GM21526 (cell line): ENCODE data around the gene RBBP4.
A peak's percentile ranks its signal among the peaks of the same experiment; 100 is the strongest.
"Not testable (repeated sequence)": the region's sequence is repeated elsewhere in the genome, so short reads cannot be mapped to it uniquely, and the experiment has no call there.

ENCODE experiments used
- ATAC-seq: cut with Tn5 transposase; IDR thresholded peaks from one replicate; pipeline ENCODE4 v1.9.1; 2021; ENCODE audit warnings: moderate library complexity; ENCODE audit not compliant: unreplicated experiment, low FRiP score

RBBP4 gene

DNA sequence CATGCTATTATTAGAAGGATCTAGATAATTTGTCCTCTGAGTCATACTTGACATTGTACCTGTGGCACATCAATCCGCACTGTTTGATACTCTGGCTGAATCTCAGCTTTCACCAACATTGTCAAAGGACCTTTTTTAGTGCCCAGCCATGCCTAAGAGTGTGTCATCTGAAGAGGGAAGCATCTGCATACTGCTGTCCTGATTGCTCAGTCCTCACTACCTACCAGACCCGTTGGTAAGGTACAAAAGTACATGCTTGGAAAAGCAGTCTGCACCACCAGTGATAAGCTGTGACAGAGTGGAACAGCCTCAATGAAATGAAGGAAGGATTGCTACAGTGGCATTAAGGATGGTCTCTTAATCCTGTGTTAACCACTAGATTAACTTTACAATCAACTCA is 34.5 kb downstream of the RBBP4 start:
- ATAC-seq: no peak

DNA sequence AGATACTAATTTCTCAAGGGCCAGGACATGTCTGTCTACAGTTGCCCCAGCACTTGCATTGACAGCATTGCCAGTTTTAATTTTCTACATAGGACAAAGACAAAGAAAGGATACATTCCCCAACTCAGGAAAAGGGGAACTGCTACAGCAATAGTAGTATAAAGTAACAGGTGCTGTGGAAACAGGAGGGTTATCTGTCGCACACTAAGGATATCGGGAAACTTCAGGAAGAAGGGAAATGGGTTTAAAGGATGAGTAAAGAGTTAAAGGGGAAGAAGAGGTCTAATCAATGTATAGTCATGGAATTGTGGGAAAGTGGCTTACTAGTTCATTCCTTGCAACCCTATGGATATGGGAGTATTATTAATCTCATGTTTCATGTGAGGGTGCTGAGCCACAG is 35.4 kb downstream of the RBBP4 start:
- ATAC-seq: no peak

- no peak for ATAC-seq
These were observed 42.6 kb downstream of the RBBP4 start for GRCh38 chr1:32693455-32694174.

DNA sequence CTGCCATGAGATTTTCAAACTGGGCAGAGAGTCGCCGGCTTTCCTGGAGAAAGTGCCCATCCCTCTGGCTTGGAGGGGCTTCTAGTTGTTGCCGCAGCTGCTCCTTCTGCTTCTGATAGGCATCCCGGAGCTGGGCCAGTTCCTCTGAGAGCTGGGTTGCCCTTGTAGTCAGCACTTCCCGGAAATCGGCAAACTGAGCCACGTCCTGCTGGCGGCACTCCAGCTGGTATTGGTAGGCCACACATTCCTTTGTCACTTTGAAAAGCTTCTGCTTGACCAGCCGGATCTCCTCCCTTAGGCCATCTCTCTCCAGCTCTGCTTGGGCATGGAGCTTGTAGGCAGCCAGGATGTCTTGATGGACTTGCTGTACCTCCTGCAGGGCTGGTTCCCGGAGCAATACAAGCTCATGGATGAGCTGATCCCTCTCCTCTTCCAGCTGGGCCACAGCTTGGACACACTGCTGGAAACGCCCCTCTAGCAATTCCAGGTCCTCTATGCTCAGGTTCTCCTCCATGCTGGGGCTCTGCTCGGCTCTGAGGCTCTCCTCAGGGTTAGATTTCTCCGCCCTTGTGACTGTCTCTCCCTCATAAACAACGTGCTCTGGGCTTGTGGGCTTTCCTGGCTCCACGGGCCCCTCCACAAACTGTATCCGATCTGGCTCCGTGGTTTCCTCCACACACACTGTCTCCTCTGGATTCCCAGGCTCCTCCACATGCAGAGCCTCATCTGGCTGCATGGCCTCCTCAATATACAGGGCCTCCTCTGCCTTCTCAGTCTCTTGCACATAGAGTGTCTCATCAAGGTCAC is 44.3 kb downstream of the RBBP4 start:
- no peak for ATAC-seq

- ATAC-seq: no peak
These were observed 45.0 kb downstream of the RBBP4 start for GRCh38 chr1:32696041-32696440.

DNA sequence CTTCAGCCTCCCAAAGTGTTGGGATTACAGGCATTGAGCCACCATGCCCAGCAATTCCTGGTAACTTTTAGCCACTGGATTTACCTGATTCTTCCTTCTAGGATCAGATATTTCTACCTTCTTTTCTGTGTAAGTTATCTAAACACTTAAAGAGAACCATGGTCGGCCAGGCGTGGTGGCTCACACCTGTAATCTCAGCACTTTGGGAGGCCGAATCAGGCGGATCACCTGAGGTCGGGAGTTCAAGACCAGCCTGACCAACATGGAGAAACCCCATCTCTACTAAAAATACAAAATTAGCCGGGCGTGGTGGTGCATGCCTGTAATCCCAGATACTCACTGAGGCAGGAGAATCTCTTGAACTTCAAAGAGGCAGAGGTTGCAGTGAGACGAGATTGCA is 46.0 kb downstream of the RBBP4 start:
- ATAC-seq: not testable (repeated sequence)

GRCh38 chr1:32701421-32701911 is 50.5 kb downstream of the RBBP4 start:
- ATAC-seq: no peak

DNA sequence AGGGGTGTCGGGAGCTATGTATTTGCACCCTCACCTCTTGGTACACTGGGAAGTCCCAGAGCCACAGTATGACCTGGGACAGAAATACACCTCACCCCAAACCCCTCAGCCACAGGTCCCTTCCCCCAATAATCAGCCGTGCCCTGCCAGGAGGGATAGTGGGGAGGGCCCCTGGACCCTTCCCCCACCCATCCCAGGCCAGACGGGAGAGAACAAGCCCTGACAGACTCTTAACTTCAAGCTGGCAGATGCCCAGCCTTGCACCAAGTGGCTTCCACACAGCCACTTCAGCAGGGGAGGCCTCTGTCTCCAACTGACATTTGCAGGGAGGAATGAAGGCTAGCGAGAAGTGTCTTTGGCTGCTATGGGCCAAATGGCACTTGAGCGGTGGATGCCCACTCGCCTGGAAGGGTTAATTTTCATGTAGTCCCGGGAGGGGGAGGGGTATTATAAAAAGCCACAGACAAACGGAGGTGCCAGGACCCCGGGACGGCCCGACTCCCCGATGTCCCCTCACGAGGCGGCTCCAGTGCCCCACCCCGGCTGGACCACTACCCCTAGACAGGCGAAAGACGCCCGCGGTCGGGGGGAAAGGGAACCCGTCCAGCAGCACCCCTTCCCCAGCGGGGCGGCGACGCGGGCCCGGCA is 51.1 kb downstream of the RBBP4 start:
- ATAC-seq: no peak

- ATAC-seq: no peak
These were observed 51.8 kb downstream of the RBBP4 start, which contains the start of gene SYNC for GRCh38 chr1:32702599-32703478. Gene SYNC, minus strand, starts transcription at chr1:32702770. Its CDS starts 110 bp downstream, at chr1:32702660.

DNA sequence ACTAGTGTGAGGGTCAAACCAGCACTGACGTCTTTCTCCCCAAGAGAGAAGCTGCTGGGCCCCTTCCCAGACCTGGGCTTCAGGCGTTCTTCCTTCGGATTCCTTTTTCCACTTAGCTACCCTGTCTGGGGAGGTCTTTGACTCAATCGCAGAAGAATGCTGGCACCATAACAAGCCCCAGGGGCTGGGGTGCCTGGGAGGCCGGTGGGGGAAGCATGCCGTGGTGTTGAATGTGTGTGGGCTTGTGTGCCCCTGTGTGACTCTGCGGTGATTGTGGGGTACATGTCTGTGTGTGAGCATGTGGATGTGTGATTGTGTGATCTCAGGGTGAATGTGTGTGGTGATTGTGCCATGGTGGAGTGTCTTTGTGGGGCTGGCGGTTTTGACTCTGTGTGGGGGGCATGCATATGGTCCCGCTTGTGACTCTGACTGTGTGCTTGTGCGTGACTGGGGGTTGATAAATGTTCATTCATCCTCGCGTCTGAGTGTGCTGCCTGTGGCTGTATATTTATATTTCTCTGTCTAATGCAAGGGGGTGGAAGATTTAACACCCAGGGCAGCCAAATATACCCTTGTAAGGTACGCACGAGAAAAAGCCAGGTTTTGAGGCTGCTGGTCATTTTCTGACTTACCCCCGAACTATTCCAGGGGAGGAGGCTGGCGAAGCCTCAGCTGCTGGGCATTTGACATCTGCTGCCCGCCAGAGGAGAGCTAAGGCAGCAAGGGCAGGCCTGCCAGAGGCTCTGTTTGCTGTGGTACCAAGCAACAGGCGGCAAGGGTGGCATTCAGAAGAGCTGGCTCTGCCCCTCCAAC is 52.7 kb downstream of the RBBP4 start:
- no peak for ATAC-seq

DNA sequence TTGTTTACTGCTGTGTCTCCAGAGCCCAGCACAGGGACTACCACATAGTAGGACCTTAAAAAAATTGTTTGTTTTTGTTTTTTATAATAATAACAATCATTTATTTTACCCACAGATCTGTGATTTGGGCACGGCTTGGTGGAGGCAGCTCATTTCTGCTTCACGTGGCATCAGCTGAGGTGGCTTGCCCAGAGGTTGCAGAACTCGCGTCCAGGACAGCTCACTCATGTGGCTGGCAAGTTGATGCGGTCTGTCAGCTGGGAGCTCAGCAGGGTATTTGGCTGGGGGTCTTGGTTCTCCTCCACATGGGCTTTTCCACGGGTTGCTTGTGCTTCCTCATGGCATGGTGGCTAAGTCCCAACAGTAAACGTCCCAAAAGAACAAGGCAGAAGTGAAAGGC is 54.5 kb downstream of the RBBP4 start:
- no peak for ATAC-seq

DNA sequence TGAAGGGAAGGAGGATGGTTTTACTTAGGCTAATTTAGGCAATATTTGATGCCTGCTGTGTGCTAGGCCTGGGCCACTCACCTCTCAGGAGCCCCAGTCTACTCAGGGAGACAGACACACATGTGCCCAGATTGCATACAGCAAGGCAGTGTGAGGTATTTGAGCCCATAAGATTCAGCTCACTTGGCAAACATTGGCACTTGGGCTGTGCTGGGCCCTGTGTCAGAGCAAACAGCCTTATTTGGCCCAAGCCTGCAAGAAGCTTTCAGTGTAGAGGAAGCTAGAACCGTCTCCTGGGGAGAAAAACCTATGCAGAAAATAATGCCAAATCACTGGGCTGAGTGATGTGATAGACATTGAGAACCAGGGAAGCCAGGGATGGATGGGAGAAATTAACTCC is 55.5 kb downstream of the RBBP4 start:
- ATAC-seq: no peak

DNA sequence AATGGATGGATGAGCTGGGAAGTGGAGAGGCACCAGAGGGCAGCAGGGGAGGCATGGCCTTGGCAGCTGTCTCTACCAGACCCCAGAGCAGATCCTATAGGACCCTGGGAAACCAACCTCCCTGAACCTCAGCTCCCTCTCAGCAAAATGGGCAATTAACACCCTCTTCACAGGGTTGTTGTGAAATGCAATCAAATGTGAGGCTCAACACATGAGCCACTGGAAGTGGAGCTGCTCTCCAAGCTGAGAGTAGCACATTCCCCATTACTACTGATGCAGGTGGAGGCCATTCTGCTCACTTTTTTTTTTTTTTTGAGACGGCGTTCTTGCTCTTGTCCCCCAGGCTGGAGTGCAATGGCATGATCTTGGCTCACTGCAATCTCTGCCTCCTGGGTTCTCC is 58.1 kb downstream of the RBBP4 start:
- no peak for ATAC-seq

DNA sequence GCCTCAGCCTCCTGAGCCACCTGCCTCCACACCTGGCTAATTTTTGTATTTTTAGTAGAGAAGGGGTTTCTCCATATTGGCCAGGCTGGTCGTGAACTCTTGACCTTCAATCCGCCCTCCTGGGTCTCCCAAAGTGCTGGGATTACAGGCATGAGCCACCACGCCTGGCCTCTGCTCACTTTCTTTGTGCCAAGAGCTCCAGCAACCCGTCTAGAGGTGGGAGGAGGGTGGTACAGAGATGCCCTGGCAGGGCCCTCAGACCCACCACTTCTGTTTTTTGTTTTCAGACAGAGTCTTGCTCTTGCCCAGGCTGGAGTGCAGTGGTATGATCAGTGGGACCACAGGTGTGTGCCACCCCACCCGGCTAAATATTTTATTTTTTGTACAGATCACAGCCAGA is 58.5 kb downstream of the RBBP4 start:
- no peak for ATAC-seq

DNA sequence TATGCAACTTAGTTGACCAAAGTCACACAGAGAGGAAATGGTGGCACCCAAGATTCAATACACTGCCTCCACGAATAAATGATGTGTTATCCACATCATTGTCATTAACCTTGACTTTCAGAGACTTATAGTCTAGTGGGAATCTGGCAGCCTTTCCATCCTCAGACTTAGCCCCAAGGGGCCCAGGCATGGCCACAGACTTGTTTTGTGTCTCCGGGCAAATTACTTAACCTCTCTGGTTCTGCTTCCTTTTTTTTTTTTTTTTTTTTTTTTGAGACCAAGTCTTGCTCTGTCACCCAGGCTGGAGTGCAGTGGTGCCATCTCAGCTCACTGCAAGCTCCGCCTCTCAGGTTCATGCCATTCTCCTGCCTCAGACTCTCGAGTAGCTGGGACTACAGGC is 60.2 kb downstream of the RBBP4 start:
- not testable (repeated sequence) for ATAC-seq

GRCh38 chr1:32713081-32713480 is 62.1 kb downstream of the RBBP4 start:
- no peak for ATAC-seq

DNA sequence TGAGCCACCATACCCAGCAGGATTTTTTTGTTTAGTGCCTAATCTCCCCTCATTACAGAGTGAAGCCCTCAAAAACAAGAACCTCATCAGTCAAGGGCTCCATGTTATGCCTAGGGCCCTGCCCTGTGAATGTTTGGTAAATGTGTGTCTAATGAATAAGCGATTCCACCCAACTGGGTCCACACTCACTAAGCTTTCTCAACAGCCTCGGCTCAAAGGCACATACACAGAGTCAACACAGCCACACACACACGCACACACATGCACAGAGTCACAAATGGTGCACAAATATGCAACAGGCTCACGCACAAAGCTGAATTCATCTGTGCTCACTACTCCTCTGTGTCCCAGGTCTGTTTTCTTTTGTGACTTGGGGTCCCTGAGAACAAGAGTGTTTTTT is 63.3 kb downstream of the RBBP4 start:
- ATAC-seq: no peak

GRCh38 chr1:32715901-32716311 is 64.9 kb downstream of the RBBP4 start:
- no peak for ATAC-seq

- ATAC-seq: peak; percentile 59
These were observed 65.5 kb downstream of the RBBP4 start for GRCh38 chr1:32716312-32717148.
